Activated CD8-positive, alpha-beta T cell treated with anti-CD3 and anti-CD28 coated beads for 36 hours (primary cell): ENCODE results near the gene GSDME. TPM values are rescaled to one million over a fixed set of nuclear protein-coding genes. Genes with fewer than 3 reads are reported as not detected.
"Not testable (repeated sequence)": the region's sequence is repeated elsewhere in the genome, so short reads cannot be mapped to it uniquely, and the experiment has no call there.

ENCODE experiments used
- ATAC-seq: fragments of 200-7000 bp; cut with Tn5 transposase; one replicate; pipeline ENCODE4 v1.10.0; 2021; ENCODE audit warnings: mild to moderate bottlenecking, moderate library complexity
- CTCF ChIA-PET: fragments of 350-600 bp; sonication (Branson Sonifier 250); formaldehyde crosslinking; loops from one replicate; lab custom pipeline; 2021; ENCODE audit warnings: antibody characterized with exemption; lab: Charles Lee
- POLR2A ChIA-PET: fragments of 350-600 bp; sonication (Branson Sonifier 250); formaldehyde crosslinking; loops from one replicate; lab custom pipeline; 2021; ENCODE audit warnings: antibody characterized with exemption; lab: Charles Lee
- DNase-seq: peaks from one replicate; pipeline ENCODE4 v3.0.0-alpha.2; 2020
- H3K27ac Mint-ChIP-seq: one replicate; pipeline ENCODE4 v1.8.0; 2021; ENCODE audit warnings: mild to moderate bottlenecking, mixed read lengths
- H3K27me3 Mint-ChIP-seq: one replicate; pipeline ENCODE4 v1.8.0; 2021; ENCODE audit warnings: mixed read lengths
- H3K36me3 Mint-ChIP-seq: one replicate; pipeline ENCODE4 v1.8.0; 2021; ENCODE audit warnings: low read depth, mixed read lengths
- H3K4me1 Mint-ChIP-seq: one replicate; pipeline ENCODE4 v1.8.0; 2021; ENCODE audit warnings: low read depth, mixed read lengths
- H3K4me3 Mint-ChIP-seq: one replicate; pipeline ENCODE4 v1.8.0; 2021; ENCODE audit warnings: mild to moderate bottlenecking, moderate library complexity, mixed read lengths
- H3K9me3 Mint-ChIP-seq: one replicate; pipeline ENCODE4 v1.8.0; 2021; ENCODE audit warnings: mixed read lengths
- CTCF ChIP-seq: fragments of 200-600 bp; IDR thresholded peaks from one replicate; pipeline ENCODE4 v1.8.0; 2022; ENCODE audit warnings: antibody characterized with exemption, mild to moderate bottlenecking
- intact Hi-C: fragments of 100-400 bp; cut with micrococcal nuclease; formaldehyde crosslinking; loops from one replicate; pipeline ENCODE4 v1.10.0; 2022
- total RNA-seq, 2 experiments: library from RNA; stranded (reverse); gene quantifications; one replicate each; pipeline ENCODE4 v1.2.3, GENCODE V29; 2021

GSDME gene
- total RNA-seq, 2 experiments from 2014 or later: 5.2 to 6.1 TPM

GRCh38 chr7:24800073-24800472 is 42.8 kb upstream of the GSDME start:
- no peak for TF ChIP-seq CTCF
- Mint-ChIP-seq H3K4me1 (peaks cover 3% of the 10 kb centered on the region), H3K27ac (no peak overlapping the region), H3K9me3 (no peaks in the 10 kb centered on the region), H3K27me3 (no peaks in the 10 kb centered on the region), H3K4me3 (no peak overlapping the region), H3K36me3 (peaks cover 41% of the 10 kb centered on the region)
- no peak for DNase-seq
- POLR2A ChIA-PET: no interaction called here
- CTCF ChIA-PET: interaction anchor here (0.7 to 6.3 kb wide), 4 partner anchors 12 to 298 kb away, joined by 3 to 39 read pairs (median 3); no protein-coding TSS in a partner anchor
- ATAC-seq: no peak
- intact Hi-C loops: no loop called here

- no peaks in the 10 kb centered on the region for H3K27me3 Mint-ChIP-seq
- H3K4me1 Mint-ChIP-seq: peaks cover 9% of the 10 kb centered on the region
- CTCF ChIA-PET: interaction anchor here (0.7 to 6.3 kb wide), 3 partner anchors 13 to 294 kb away, joined by 3 to 39 read pairs (median 3); no protein-coding TSS in a partner anchor
- POLR2A ChIA-PET: no interaction called here
- TF ChIP-seq CTCF: no peak
- DNase-seq: no peak
- peaks cover 41% of the 10 kb centered on the region for H3K36me3 Mint-ChIP-seq
- no peak overlapping the region for H3K27ac Mint-ChIP-seq
- no peak overlapping the region for H3K4me3 Mint-ChIP-seq
- no peaks in the 10 kb centered on the region for H3K9me3 Mint-ChIP-seq
- ATAC-seq: no peak
- intact Hi-C loops: no loop called here
Measured at GRCh38 chr7:24799506-24799905, 42.2 kb upstream of the GSDME start.

- H3K4me3 Mint-ChIP-seq: no peak overlapping the region
- DNase-seq: no peak
- peaks cover 32% of the 10 kb centered on the region for H3K36me3 Mint-ChIP-seq
- ChIA-PET CTCF (interaction anchor here (1.6 to 6.3 kb wide), 2 partner anchors 14 kb away, joined by 4 to 39 read pairs; no protein-coding TSS in a partner anchor), POLR2A (no interaction called here)
- no peak for ATAC-seq
- no peaks in the 10 kb centered on the region for H3K9me3 Mint-ChIP-seq
- no peaks in the 10 kb centered on the region for H3K27me3 Mint-ChIP-seq
- no peak overlapping the region for H3K27ac Mint-ChIP-seq
- intact Hi-C loops: no loop called here
- no peak for TF ChIP-seq CTCF
- peaks cover 15% of the 10 kb centered on the region for H3K4me1 Mint-ChIP-seq
Measured at GRCh38 chr7:24798261-24798660, 41.0 kb upstream of the GSDME start.

GRCh38 chr7:24797270-24797669 is 40.0 kb upstream of the GSDME start:
- DNase-seq (no peak), ATAC-seq (no peak)
- H3K27me3 Mint-ChIP-seq: no peaks in the 10 kb centered on the region
- peaks cover 25% of the 10 kb centered on the region for H3K36me3 Mint-ChIP-seq
- no peak for TF ChIP-seq CTCF
- no peaks in the 10 kb centered on the region for H3K9me3 Mint-ChIP-seq
- ChIA-PET CTCF (interaction anchor here (0.8 to 1.6 kb wide), 3 partner anchors 10 to 24 kb away, joined by 3 to 4 read pairs (median 3); no protein-coding TSS in a partner anchor), POLR2A (no interaction called here)
- intact Hi-C loops: no loop called here
- no peak overlapping the region for H3K4me3 Mint-ChIP-seq
- no peak overlapping the region for H3K27ac Mint-ChIP-seq
- H3K4me1 Mint-ChIP-seq: peaks cover 15% of the 10 kb centered on the region

- H3K36me3 Mint-ChIP-seq: peaks cover 8% of the 10 kb centered on the region
- DNase-seq (no peak), ATAC-seq (no peak)
- H3K27me3 Mint-ChIP-seq: no peaks in the 10 kb centered on the region
- no peak overlapping the region for H3K4me3 Mint-ChIP-seq
- intact Hi-C loops: no loop called here
- H3K9me3 Mint-ChIP-seq: no peaks in the 10 kb centered on the region
- TF ChIP-seq CTCF: no peak
- H3K27ac Mint-ChIP-seq: no peak overlapping the region
- H3K4me1 Mint-ChIP-seq: peaks cover 12% of the 10 kb centered on the region
- CTCF ChIA-PET: interaction anchor here (1.5 kb wide), 1 partner anchor 17 kb away, joined by 9 read pairs; no protein-coding TSS in a partner anchor
- POLR2A ChIA-PET: no interaction called here
Measured at GRCh38 chr7:24795407-24795767, 38.1 kb upstream of the GSDME start.

GRCh38 chr7:24794751-24795406 is 37.6 kb upstream of the GSDME start:
- POLR2A ChIA-PET, ATAC-seq, DNase-seq, H3K4me3 Mint-ChIP-seq, H3K9me3 Mint-ChIP-seq, H3K27me3 Mint-ChIP-seq, intact Hi-C loops, H3K36me3 Mint-ChIP-seq: not testable (repeated sequence)
- H3K4me1 Mint-ChIP-seq: peaks cover 12% of the 10 kb centered on the region
- CTCF ChIA-PET: interaction anchor here (1.5 kb wide), 1 partner anchor 18 kb away, joined by 9 read pairs; no protein-coding TSS in a partner anchor
- peak overlapping the region; percentile 34 for H3K27ac Mint-ChIP-seq
